Ishikawa (cell line): Measurements from ENCODE around the gene TNFSF4.

Experiments
- CEBPB ChIP-seq: IDR thresholded peaks from 2 replicates; pipeline ENCODE4 v1.6.1; 2012
- CREB1 ChIP-seq: IDR thresholded peaks from 2 replicates; pipeline ENCODE4 v1.6.1; 2012; ENCODE audit warnings: low read depth
- EGR1 ChIP-seq: IDR thresholded peaks from 2 replicates; pipeline ENCODE4 v1.6.1; 2012
- EP300 ChIP-seq: IDR thresholded peaks from 2 replicates; pipeline ENCODE4 v1.6.1; 2012; ENCODE audit warnings: borderline replicate concordance
- FOXM1 ChIP-seq: IDR thresholded peaks from 2 replicates; pipeline ENCODE4 v1.6.1; 2012; ENCODE audit warnings: low read depth, borderline replicate concordance
- MAX ChIP-seq: IDR thresholded peaks from 2 replicates; pipeline ENCODE4 v1.6.1; 2012
- NFIC ChIP-seq: IDR thresholded peaks from 2 replicates; pipeline ENCODE4 v1.6.1; 2012
- RAD21 ChIP-seq: IDR thresholded peaks from 2 replicates; pipeline ENCODE4 v1.6.1; 2012; ENCODE audit warnings: low read depth
- REST ChIP-seq: IDR thresholded peaks from 2 replicates; pipeline ENCODE4 v1.6.1; 2012; ENCODE audit warnings: low read depth, mild to moderate bottlenecking
- TAF1 ChIP-seq: IDR thresholded peaks from 2 replicates; pipeline ENCODE4 v1.6.1; 2012; ENCODE audit warnings: low read depth, mild to moderate bottlenecking
- TCF12 ChIP-seq: IDR thresholded peaks from 2 replicates; pipeline ENCODE4 v1.6.1; 2012; ENCODE audit warnings: low read depth
- TEAD4 ChIP-seq: IDR thresholded peaks from 2 replicates; pipeline ENCODE4 v1.6.1; 2012
- USF1 ChIP-seq: IDR thresholded peaks from 2 replicates; pipeline ENCODE4 v1.6.1; 2012
- YY1 ChIP-seq: IDR thresholded peaks from 2 replicates; pipeline ENCODE4 v1.6.1; 2012; ENCODE audit warnings: low read depth
- ZBTB7A ChIP-seq: IDR thresholded peaks from 2 replicates; pipeline ENCODE4 v1.6.1; 2012; ENCODE audit warnings: low read depth

TNFSF4 gene

GRCh38 chr1:173195596-173196088, 11.5 kb downstream of the TNFSF4 start:
- TF ChIP-seq RAD21, result no peak
- TF ChIP-seq ZBTB7A, result no peak
- no peak for TF ChIP-seq CEBPB
- TF ChIP-seq FOXM1, result no peak
- no peak for TF ChIP-seq YY1
- no peak for TF ChIP-seq TEAD4
- TF ChIP-seq TAF1, result no peak
- TF ChIP-seq MAX, result no peak
- no peak for TF ChIP-seq REST
- no peak for TF ChIP-seq EGR1
- TF ChIP-seq NFIC, result no peak
- TF ChIP-seq USF1, result no peak
- TF ChIP-seq EP300, result no peak
- no peak for TF ChIP-seq TCF12
- TF ChIP-seq CREB1, result no peak

GRCh38 chr1:173193639-173194038, 13.5 kb downstream of the TNFSF4 start:
- no peak for TF ChIP-seq USF1
- TF ChIP-seq NFIC, result no peak
- TF ChIP-seq EP300, result no peak
- no peak for TF ChIP-seq MAX
- TF ChIP-seq RAD21, result no peak
- no peak for TF ChIP-seq CEBPB
- no peak for TF ChIP-seq TEAD4

GRCh38 chr1:173191011-173191705, 16.0 kb downstream of the TNFSF4 start:
- TF ChIP-seq REST, result no peak
- TF ChIP-seq CREB1, result no peak
- TF ChIP-seq TCF12, result no peak
- TF ChIP-seq EGR1, result no peak
- no peak for TF ChIP-seq NFIC
- TF ChIP-seq CEBPB, result no peak
- TF ChIP-seq USF1, result no peak
- TF ChIP-seq MAX, result no peak

- TF ChIP-seq USF1 (0 out of 2 replicates have a peak, but pooled peaks have one; percentile 13), CEBPB (no peak), NFIC (peak; percentile 72), MAX (peak; percentile 82), CREB1 (no peak), EGR1 (no peak)
These were observed 16.8 kb downstream of the TNFSF4 start for GRCh38 chr1:173190101-173190936.
